SJSA1 (cell line): ENCODE results near the gene WDR54. TPM values are rescaled to one million over a fixed set of nuclear protein-coding genes. Genes with fewer than 3 reads are reported as not detected.
"Not testable (repeated sequence)": the region's sequence is repeated elsewhere in the genome, so short reads cannot be mapped to it uniquely, and the experiment has no call there.

Experiments used
- DNase-seq, 2 experiments: peaks; one replicate each; pipeline ENCODE4 v3.0.0-alpha.2; 2015 to 2020; ENCODE audit warnings: low spot score in 2 of 2, low read depth in 1 of 2
- H3K27ac ChIP-seq: fragments of 250-450 bp; sonication (Bioruptor Pico); 2 replicates; pipeline ENCODE4 v1.5.1; 2020; ENCODE audit warnings: mild to moderate bottlenecking, moderate library complexity
- H3K27me3 ChIP-seq: fragments of 250-450 bp; sonication (Bioruptor Pico); replicated peaks from 2 replicates; pipeline ENCODE4 v1.5.1; 2020; ENCODE audit warnings: mild to moderate bottlenecking, moderate library complexity
- H3K36me3 ChIP-seq: fragments of 250-450 bp; sonication (Bioruptor Pico); 2 replicates; pipeline ENCODE4 v1.5.1; 2020; ENCODE audit warnings: mild to moderate bottlenecking
- H3K4me1 ChIP-seq: fragments of 250-450 bp; sonication (Bioruptor Pico); replicated peaks from 2 replicates; pipeline ENCODE4 v1.6.1; 2021; ENCODE audit warnings: mild to moderate bottlenecking
- H3K4me3 ChIP-seq: fragments of 250-450 bp; sonication (Bioruptor Pico); 2 replicates; pipeline ENCODE4 v1.5.1; 2020; ENCODE audit warnings: mild to moderate bottlenecking
- H3K9me3 ChIP-seq: fragments of 250-450 bp; sonication (Bioruptor Pico); replicated peaks from 2 replicates; pipeline ENCODE4 v1.5.1; 2020; ENCODE audit warnings: mild to moderate bottlenecking
- total RNA-seq: library from RNA; depleted of rRNA; stranded (reverse); fragments of >200 nt; shearing (Covaris generic); gene quantifications from 2 replicates; pipeline ENCODE4 v1.2.3, GENCODE V29; 2014

WDR54 gene
- total RNA-seq, 1 experiment from 2014 or later, result 15.2 TPM

- peaks cover under 1% of the 10 kb centered on the region; the same call in 1 of the 2 replicates for H3K4me1 ChIP-seq
- no peak overlapping the region for H3K27ac ChIP-seq
- DNase-seq, result no peak
- no peaks in the 10 kb centered on the region for H3K36me3 ChIP-seq
- H3K9me3 ChIP-seq, result no peaks in the 10 kb centered on the region
- H3K4me3 ChIP-seq, result no peak overlapping the region
- peaks cover 7% of the 10 kb centered on the region for H3K27me3 ChIP-seq
These were observed 5.7 kb upstream of the WDR54 start for GRCh38 chr2:74415762-74416395.

- Histone ChIP-seq H3K27ac (no peak overlapping the region), H3K4me1 (peaks cover 6% of the 10 kb centered on the region), H3K9me3 (no peaks in the 10 kb centered on the region), H3K36me3 (no peaks in the 10 kb centered on the region), H3K4me3 (no peak overlapping the region), H3K27me3 (peaks cover 7% of the 10 kb centered on the region)
- DNase-seq, result no peak
These were observed 4.8 kb upstream of the WDR54 start for GRCh38 chr2:74416778-74417177.

- H3K4me3 ChIP-seq, result no peak overlapping the region
- DNase-seq, result no peak
- no peaks in the 10 kb centered on the region for H3K9me3 ChIP-seq
- no peak overlapping the region for H3K27ac ChIP-seq
- peaks cover 7% of the 10 kb centered on the region for H3K27me3 ChIP-seq
- peaks cover 10% of the 10 kb centered on the region for H3K4me1 ChIP-seq
- no peaks in the 10 kb centered on the region for H3K36me3 ChIP-seq
These were observed 4.3 kb upstream of the WDR54 start for GRCh38 chr2:74417197-74417596.

GRCh38 chr2:74417763-74418162, 3.8 kb upstream of the WDR54 start:
- H3K36me3 ChIP-seq, result no peaks in the 10 kb centered on the region
- H3K4me3 ChIP-seq, result no peak overlapping the region
- H3K9me3 ChIP-seq, result no peaks in the 10 kb centered on the region
- peaks cover 12% of the 10 kb centered on the region for H3K4me1 ChIP-seq
- no peak overlapping the region for H3K27ac ChIP-seq
- peaks cover 7% of the 10 kb centered on the region for H3K27me3 ChIP-seq
- no peak for DNase-seq

- Histone ChIP-seq H3K4me1 (peaks cover 12% of the 10 kb centered on the region), H3K36me3 (no peaks in the 10 kb centered on the region), H3K27me3 (peaks cover 7% of the 10 kb centered on the region), H3K9me3 (no peaks in the 10 kb centered on the region), H3K4me3 (no peak overlapping the region), H3K27ac (no peak overlapping the region)
- no peak for DNase-seq
These were observed 3.2 kb upstream of the WDR54 start for GRCh38 chr2:74418312-74418711.

DNA sequence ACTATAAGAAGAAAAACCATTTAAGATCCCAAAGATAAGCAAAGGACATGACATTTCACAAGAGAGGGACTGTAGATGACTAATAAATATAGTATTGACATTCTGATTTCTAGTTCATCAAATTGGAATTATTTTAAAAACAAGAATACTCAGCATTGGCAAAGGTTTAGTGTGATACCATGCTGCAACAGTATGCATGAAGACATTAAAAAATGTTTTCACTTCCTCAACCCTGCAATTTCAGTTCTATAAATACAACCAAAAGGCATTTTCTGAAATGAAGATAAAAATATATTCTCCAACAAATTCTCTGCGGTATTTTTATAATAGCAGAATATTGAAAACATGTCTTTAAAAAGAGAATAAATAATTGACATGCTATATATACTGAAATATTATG, 2.2 kb upstream of the WDR54 start:
- Histone ChIP-seq H3K4me3 (no peak overlapping the region), H3K27ac (no peak overlapping the region), H3K36me3 (no peaks in the 10 kb centered on the region), H3K27me3 (peaks cover 7% of the 10 kb centered on the region), H3K9me3 (no peaks in the 10 kb centered on the region), H3K4me1 (peaks cover 12% of the 10 kb centered on the region)
- DNase-seq, result no peak

- peaks cover 7% of the 10 kb centered on the region for H3K27me3 ChIP-seq
- DNase-seq, result no peak
- H3K9me3 ChIP-seq, result no peaks in the 10 kb centered on the region
- H3K27ac ChIP-seq, result no peak overlapping the region
- H3K4me3 ChIP-seq, result no peak overlapping the region
- no peaks in the 10 kb centered on the region for H3K36me3 ChIP-seq
- H3K4me1 ChIP-seq, result peaks cover 12% of the 10 kb centered on the region
These were observed 1.5 kb upstream of the WDR54 start for GRCh38 chr2:74420006-74420405.

DNA sequence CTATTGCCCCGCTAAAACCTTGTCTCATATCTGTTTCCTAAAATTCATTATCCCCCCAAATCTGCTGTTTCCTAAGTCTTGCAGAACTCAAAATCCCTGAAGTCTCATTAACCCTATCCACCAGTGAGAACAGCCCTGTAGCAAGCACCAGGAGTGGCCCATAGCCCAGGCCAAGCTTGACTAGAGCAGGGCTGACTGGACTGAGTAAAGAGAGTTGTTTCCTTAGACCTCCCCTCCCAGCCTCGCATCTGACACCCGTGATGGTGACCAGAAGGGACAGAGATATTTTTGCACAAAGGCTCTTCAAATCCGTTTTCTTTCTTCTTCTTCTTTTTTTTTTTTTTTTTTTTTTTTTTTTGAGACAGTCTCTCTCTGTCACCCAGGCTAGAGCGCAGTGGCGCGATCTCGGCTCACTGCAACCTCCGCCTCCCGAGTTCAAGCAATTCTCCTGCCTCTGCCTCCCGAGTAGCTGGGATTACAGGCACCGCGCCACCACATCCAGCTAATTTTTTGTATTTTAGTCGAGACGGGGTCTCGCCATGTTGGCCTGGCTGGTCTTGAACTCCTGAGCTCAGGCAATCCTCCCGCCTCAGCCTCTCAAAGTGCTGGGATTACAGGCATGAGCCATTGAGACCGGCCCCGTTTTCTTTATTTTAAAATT, 957 bp upstream of the WDR54 start:
- not testable (repeated sequence) for H3K9me3 ChIP-seq, DNase-seq, H3K4me3 ChIP-seq

GRCh38 chr2:74423231-74424095, 1.9 kb downstream of the WDR54 start:
- DNase-seq, result no peak
- Histone ChIP-seq H3K4me1 (peaks cover 12% of the 10 kb centered on the region), H3K9me3 (no peaks in the 10 kb centered on the region), H3K27ac (no peak overlapping the region), H3K27me3 (peaks cover 7% of the 10 kb centered on the region), H3K36me3 (peaks cover 15% of the 10 kb centered on the region), H3K4me3 (no peak overlapping the region)

More for the DNA sequence above, 957 bp upstream of the WDR54 start:
- not testable (repeated sequence) for H3K27me3 ChIP-seq, H3K36me3 ChIP-seq, H3K27ac ChIP-seq
- peaks cover 12% of the 10 kb centered on the region for H3K4me1 ChIP-seq

DNA sequence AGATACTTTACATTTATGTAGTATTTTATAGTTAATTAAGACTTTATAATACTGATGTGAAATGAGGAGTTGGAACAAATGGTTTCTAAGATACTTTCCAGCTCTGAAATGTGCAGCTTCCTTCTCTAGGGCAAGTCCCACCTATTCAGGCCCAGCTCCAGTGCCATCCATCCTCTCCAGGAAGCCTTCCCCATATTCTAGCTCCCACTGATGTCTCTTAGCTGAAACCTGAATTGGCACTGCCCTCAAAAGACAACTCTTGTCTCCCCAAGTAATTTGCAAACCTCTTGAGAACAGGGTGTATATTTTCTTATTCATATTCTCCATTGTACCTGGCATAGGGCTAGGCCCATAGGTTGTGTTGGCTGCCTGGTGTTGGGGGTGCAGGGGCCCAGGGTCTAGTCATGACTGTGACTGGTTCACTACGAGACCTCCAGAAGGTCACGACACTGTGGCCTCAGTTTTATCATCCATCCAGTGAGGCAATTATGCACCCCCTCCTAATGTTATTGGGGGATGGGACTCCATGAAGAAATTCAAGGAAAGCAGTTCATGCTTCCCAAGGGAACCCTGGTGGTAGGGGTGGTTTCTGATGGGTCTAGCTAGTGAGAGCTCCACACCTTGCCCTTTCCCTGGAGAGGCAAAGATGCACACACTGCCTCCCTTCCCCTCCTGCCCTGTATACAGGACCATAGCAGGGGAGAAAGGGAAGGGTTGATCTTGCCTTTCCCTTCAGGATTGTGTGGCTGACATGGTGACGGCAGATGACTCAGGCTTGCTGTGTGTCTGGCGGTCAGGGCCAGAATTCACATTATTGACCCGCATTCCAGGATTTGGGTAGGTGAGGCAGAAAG, 2.8 kb downstream of the WDR54 start:
- peaks cover 12% of the 10 kb centered on the region for H3K4me1 ChIP-seq
- no peak overlapping the region for H3K4me3 ChIP-seq
- no peak overlapping the region for H3K27ac ChIP-seq
- DNase-seq, result no peak
- H3K36me3 ChIP-seq, result peaks cover 22% of the 10 kb centered on the region
- H3K9me3 ChIP-seq, result no peaks in the 10 kb centered on the region
- peaks cover 6% of the 10 kb centered on the region for H3K27me3 ChIP-seq

DNA sequence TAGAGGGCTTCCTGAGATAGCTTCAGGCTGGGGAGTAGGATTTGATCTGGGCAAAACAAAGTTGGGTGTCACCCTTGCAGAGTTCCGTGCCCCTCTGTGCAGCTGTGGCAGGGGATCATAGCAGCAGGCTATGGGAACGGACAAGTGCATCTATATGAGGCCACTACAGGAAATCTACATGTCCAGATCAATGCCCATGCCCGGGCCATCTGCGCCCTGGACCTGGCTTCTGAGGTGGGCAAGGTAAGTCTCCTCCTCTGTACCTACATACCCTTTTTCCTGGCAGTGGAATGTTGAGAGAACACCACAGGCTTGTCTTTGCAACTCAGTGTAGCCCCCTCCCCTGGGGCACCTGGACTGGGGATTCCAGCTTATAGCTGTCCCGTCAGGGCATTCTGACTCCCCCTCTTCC, 3.5 kb downstream of the WDR54 start:
- no peak overlapping the region for H3K4me3 ChIP-seq

DNA sequence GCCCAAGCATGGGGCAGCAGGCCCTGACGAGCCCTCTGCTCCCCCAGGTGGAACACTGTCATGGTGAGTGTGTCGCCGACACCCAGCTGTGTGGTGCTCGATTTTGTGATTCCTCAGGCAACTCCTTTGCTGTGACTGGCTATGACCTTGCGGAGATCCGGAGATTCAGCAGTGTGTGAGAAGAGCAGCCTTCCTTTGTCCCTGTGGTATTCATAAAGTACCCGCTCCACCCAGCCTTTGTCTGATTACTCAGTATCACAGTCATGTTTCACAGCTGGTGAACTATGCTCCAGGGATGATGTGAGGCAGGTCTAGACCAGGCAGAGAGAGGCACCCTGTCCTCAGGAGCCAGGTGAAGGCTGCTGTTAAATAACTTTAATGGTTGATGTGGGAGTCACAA, 4.0 kb downstream of the WDR54 start:
- H3K9me3 ChIP-seq, result no peaks in the 10 kb centered on the region
- H3K4me3 ChIP-seq, result no peak overlapping the region
- H3K27ac ChIP-seq, result no peak overlapping the region
- peaks cover 12% of the 10 kb centered on the region for H3K4me1 ChIP-seq
- H3K27me3 ChIP-seq, result no peaks in the 10 kb centered on the region
- DNase-seq, result no peak
- H3K36me3 ChIP-seq, result peaks cover 32% of the 10 kb centered on the region

More for the DNA sequence above, 3.5 kb downstream of the WDR54 start:
- Histone ChIP-seq H3K4me1 (peaks cover 12% of the 10 kb centered on the region), H3K9me3 (no peaks in the 10 kb centered on the region), H3K27me3 (no peaks in the 10 kb centered on the region), H3K36me3 (peaks cover 28% of the 10 kb centered on the region), H3K27ac (no peak overlapping the region)
- no peak for DNase-seq

GRCh38 chr2:74426181-74426758, 4.7 kb downstream of the WDR54 start:
- Histone ChIP-seq H3K4me1 (peaks cover 7% of the 10 kb centered on the region), H3K27ac (no peak overlapping the region), H3K27me3 (no peaks in the 10 kb centered on the region), H3K4me3 (no peak overlapping the region), H3K9me3 (no peaks in the 10 kb centered on the region), H3K36me3 (peaks cover 32% of the 10 kb centered on the region)
- no peak for DNase-seq
